OCI-LY7 (cell line): Measurements from ENCODE around the gene SFPQ. TPM values are rescaled to one million over a fixed set of nuclear protein-coding genes. Genes with fewer than 3 reads are reported as not detected.
A peak's percentile ranks its signal among the peaks of the same experiment; 100 is the strongest.

Source experiments
- BruUV-seq: library from RNA; stranded (reverse); fragments of 400-500 nt; replicated peaks from 2 replicates; lab custom pipeline; 2021; lab: Mats Ljungman, UMichigan
- CTCF ChIA-PET: fragments of 300-600 bp; sonication (Branson Sonifier 250); formaldehyde crosslinking; loops from one replicate; lab custom pipeline; 2022; ENCODE audit warnings: antibody characterized with exemption; ENCODE audit not compliant: unreplicated experiment; lab: Charles Lee
- POLR2A ChIA-PET: fragments of 300-600 bp; sonication (Branson Sonifier 250); formaldehyde crosslinking; loops from one replicate; lab custom pipeline; 2022; ENCODE audit warnings: antibody characterized with exemption; lab: Charles Lee
- DNase-seq: peaks from one replicate; pipeline ENCODE4 v3.0.0-alpha.2; 2015; ENCODE audit warnings: low spot score
- H2AFZ ChIP-seq: fragments of 200-600 bp; sonication (generic), shearing (Covaris generic); 2 replicates; pipeline ENCODE4 v1.6.1; 2014; ENCODE audit warnings: mild to moderate bottlenecking, antibody characterized with exemption, low read length, moderate library complexity
- H3K27ac ChIP-seq: fragments of 200-600 bp; sonication (generic); 2 replicates; pipeline ENCODE4 v1.5.1; 2014; ENCODE audit warnings: mixed run types, low read depth, mild to moderate bottlenecking, moderate library complexity, low read length, inconsistent platforms; ENCODE audit not compliant: poor library complexity, severe bottlenecking
- H3K36me3 ChIP-seq: fragments of 200-600 bp; sonication (generic); 2 replicates; pipeline ENCODE4 v1.6.1; 2014; ENCODE audit warnings: mild to moderate bottlenecking, antibody characterized with exemption, low read length, moderate library complexity, mixed read lengths; ENCODE audit not compliant: insufficient read depth
- H3K4me1 ChIP-seq: fragments of 200-600 bp; sonication (generic); 2 replicates; pipeline ENCODE4 v1.5.1; 2014; ENCODE audit warnings: mild to moderate bottlenecking, low read length; ENCODE audit not compliant: insufficient read depth, poor library complexity, severe bottlenecking
- H3K4me2 ChIP-seq: fragments of 200-600 bp; sonication (generic); 2 replicates; pipeline ENCODE4 v1.6.1; 2014; ENCODE audit warnings: mild to moderate bottlenecking, low read length
- H3K4me3 ChIP-seq: fragments of 200-600 bp; sonication (generic); 2 replicates; pipeline ENCODE4 v1.5.1; 2014; ENCODE audit warnings: mild to moderate bottlenecking, low read depth, low read length; ENCODE audit not compliant: poor library complexity, severe bottlenecking
- H3K79me2 ChIP-seq: fragments of 200-600 bp; sonication (generic); 2 replicates; pipeline ENCODE4 v1.6.1; 2016; ENCODE audit warnings: low read depth, mild to moderate bottlenecking, low read length, moderate library complexity, mixed read lengths; ENCODE audit not compliant: insufficient read depth
- H3K9me2 ChIP-seq: fragments of 200-600 bp; sonication (generic); 2 replicates; pipeline ENCODE4 v1.6.1; 2016; ENCODE audit warnings: mild to moderate bottlenecking, low read length, mixed read lengths; ENCODE audit not compliant: insufficient read depth
- H3K9me3 ChIP-seq: fragments of 200-600 bp; sonication (generic); 2 replicates; pipeline ENCODE4 v1.6.1; 2014; ENCODE audit warnings: mild to moderate bottlenecking, mixed run types, low read length, mixed read lengths
- H4K20me1 ChIP-seq: fragments of 200-600 bp; sonication (generic); 2 replicates; pipeline ENCODE4 v1.6.1; 2014; ENCODE audit warnings: mild to moderate bottlenecking, antibody characterized with exemption, low read length, moderate library complexity, mixed read lengths; ENCODE audit not compliant: insufficient read depth
- EZH2phosphoT487 ChIP-seq: fragments of 200-600 bp; sonication (generic); IDR thresholded peaks from 2 replicates; pipeline ENCODE4 v1.6.1; 2018; ENCODE audit warnings: low read depth, borderline replicate concordance, mild to moderate bottlenecking, mixed run types, antibody characterized with exemption, low read length, moderate library complexity, mixed read lengths
- intact Hi-C: fragments of 100-400 bp; cut with micrococcal nuclease; formaldehyde crosslinking; loops from one replicate; pipeline ENCODE4 v1.10.0; 2022; ENCODE audit not compliant: unreplicated experiment
- total RNA-seq, 2 experiments: library from RNA; depleted of rRNA in 1 of 2; stranded (reverse); fragments of >200 nt in 1 of 2; shearing (Covaris generic) in 1 of 2; gene quantifications; 2 replicates each; pipeline ENCODE4 v1.2.3, GENCODE V29; 2014 to 2022
- TF ChIP-seq, protein P1 (sequence below): fragments of 200-600 bp; sonication (generic); conservative IDR thresholded peaks from 2 replicates; pipeline ENCODE4 v1.5.1; 2014; ENCODE audit warnings: mild to moderate bottlenecking, antibody characterized with exemption, low read length, moderate library complexity, mixed read lengths

Gene SFPQ
- total RNA-seq, 2 experiments from 2014 or later = 395 to 532 TPM

DNA sequence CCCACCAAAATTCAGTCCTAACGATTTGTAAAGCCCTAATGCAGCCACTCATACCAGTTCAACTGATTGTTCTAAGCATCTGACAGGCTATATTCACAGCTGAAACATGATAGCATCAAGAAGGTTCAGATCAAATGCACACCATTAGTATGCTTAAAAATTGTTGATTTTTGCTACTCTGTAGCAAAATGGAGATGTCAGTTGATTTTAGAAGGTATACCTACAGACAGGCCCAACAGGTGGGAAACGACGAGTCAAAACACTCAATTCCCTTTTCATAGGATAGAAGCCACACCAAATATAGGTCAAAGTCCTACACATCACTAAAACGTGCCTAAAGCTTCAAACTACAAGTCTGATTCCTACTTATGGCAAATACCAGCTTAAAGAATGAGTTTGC, 6.7 kb downstream of the SFPQ start:
- DNase-seq = no peak
- H3K79me2 ChIP-seq = peaks cover 100% of the 10 kb centered on the region
- peaks cover 100% of the 10 kb centered on the region for H3K36me3 ChIP-seq
- ChIA-PET CTCF (no interaction called here), POLR2A (no interaction called here)
- H3K9me2 ChIP-seq = no peaks in the 10 kb centered on the region
- H3K4me2 ChIP-seq = peak overlapping the region; percentile 4; the same call in 1 of the 2 replicates
- H3K4me1 ChIP-seq = peaks cover 34% of the 10 kb centered on the region
- H3K9me3 ChIP-seq = no peaks in the 10 kb centered on the region
- H4K20me1 ChIP-seq = peaks cover 95% of the 10 kb centered on the region
- no peak overlapping the region for H3K27ac ChIP-seq
- H2AFZ ChIP-seq = no peak overlapping the region
- no peak overlapping the region for H3K4me3 ChIP-seq
- intact Hi-C loops = no loop called here
- BruUV-seq = no TSS peak
- TF ChIP-seq, protein P1, sequence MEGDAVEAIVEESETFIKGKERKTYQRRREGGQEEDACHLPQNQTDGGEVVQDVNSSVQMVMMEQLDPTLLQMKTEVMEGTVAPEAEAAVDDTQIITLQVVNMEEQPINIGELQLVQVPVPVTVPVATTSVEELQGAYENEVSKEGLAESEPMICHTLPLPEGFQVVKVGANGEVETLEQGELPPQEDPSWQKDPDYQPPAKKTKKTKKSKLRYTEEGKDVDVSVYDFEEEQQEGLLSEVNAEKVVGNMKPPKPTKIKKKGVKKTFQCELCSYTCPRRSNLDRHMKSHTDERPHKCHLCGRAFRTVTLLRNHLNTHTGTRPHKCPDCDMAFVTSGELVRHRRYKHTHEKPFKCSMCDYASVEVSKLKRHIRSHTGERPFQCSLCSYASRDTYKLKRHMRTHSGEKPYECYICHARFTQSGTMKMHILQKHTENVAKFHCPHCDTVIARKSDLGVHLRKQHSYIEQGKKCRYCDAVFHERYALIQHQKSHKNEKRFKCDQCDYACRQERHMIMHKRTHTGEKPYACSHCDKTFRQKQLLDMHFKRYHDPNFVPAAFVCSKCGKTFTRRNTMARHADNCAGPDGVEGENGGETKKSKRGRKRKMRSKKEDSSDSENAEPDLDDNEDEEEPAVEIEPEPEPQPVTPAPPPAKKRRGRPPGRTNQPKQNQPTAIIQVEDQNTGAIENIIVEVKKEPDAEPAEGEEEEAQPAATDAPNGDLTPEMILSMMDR = no peak
- no peak for TF ChIP-seq EZH2phosphoT487

DNA sequence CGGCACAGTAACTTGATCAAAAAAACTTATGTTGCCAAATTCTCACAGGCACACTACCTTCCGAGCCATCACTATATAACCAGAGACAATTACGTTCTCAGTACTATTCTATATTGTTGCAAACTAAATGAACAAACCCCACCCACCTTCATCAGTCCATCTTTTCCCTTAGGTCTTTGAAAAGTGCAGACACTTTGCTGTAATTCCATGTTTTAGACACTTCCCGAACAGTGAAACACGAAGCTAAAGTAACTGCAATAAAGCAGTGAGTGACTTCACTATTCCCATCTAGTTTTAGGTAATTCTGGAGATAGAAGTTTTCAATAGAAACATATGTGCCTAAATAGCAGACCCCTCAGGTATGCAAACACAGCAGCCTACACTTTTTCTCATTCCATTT, 7.7 kb downstream of the SFPQ start:
- intact Hi-C loops = no loop called here
- H3K9me3 ChIP-seq = no peaks in the 10 kb centered on the region
- no peak overlapping the region for H3K4me2 ChIP-seq
- POLR2A ChIA-PET = no interaction called here
- H3K27ac ChIP-seq = no peak overlapping the region
- CTCF ChIA-PET = no interaction called here
- H3K36me3 ChIP-seq = peaks cover 100% of the 10 kb centered on the region
- no peak overlapping the region for H2AFZ ChIP-seq
- H4K20me1 ChIP-seq = peaks cover 95% of the 10 kb centered on the region
- BruUV-seq = no TSS peak
- DNase-seq = no peak
- H3K4me1 ChIP-seq = peaks cover 25% of the 10 kb centered on the region
- no peaks in the 10 kb centered on the region for H3K9me2 ChIP-seq
- H3K4me3 ChIP-seq = no peak overlapping the region
- TF ChIP-seq, protein P1 = no peak
- no peak for TF ChIP-seq EZH2phosphoT487
- peaks cover 100% of the 10 kb centered on the region for H3K79me2 ChIP-seq

DNA sequence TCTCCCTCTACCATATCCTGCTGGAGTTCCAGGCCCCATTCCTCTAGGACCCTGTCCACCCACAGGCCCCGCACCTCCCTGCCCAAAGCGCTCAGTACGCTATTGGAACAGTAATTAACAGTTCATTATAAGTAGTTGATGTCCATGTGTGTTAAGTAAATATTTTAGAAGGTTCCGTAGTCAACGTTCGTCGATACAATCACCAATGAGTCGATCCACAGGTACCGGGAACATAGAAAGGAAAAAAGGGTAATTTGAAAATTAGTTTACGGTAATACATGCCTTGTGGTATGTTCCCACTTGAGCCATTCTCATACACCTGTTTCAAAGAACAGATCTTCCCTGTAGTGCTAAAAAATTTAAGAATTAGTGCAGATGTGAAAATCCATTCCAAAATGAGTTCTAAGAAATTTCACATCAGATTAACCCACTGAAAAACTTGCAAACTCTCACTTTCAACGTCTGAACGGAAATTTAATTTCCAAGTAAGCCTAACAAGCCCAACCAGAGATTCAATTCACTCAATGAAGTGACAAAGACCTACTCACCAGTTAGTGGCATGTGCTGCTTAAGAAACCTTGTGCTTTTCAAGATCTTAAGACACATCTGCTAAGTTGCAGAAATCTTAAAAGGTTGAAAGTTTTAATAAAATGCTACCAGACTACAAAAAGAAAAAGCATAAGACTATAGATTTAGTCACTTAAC, 8.3 kb downstream of the SFPQ start:
- H2AFZ ChIP-seq = no peak overlapping the region
- no peak overlapping the region for H3K27ac ChIP-seq
- no peak for DNase-seq
- H3K9me3 ChIP-seq = no peaks in the 10 kb centered on the region
- intact Hi-C loops = no loop called here
- TF ChIP-seq, protein P1 = no peak
- TF ChIP-seq EZH2phosphoT487 = no peak
- H3K9me2 ChIP-seq = no peaks in the 10 kb centered on the region
- peaks cover 23% of the 10 kb centered on the region for H3K4me1 ChIP-seq
- H3K36me3 ChIP-seq = peaks cover 100% of the 10 kb centered on the region
- BruUV-seq = no TSS peak
- CTCF ChIA-PET = no interaction called here
- POLR2A ChIA-PET = interaction anchor here (0.7 kb wide), 1 partner anchor 10 kb away, joined by 3 read pairs; no protein-coding TSS in a partner anchor
- no peak overlapping the region for H3K4me3 ChIP-seq
- H4K20me1 ChIP-seq = peaks cover 95% of the 10 kb centered on the region
- no peak overlapping the region for H3K4me2 ChIP-seq
- H3K79me2 ChIP-seq = peaks cover 100% of the 10 kb centered on the region
